ENCODE measurements around the gene ADAMTS6. TPM values are rescaled to one million over a fixed set of nuclear protein-coding genes. Genes with fewer than 3 reads are reported as not detected.

ADAMTS6 gene, protein sequence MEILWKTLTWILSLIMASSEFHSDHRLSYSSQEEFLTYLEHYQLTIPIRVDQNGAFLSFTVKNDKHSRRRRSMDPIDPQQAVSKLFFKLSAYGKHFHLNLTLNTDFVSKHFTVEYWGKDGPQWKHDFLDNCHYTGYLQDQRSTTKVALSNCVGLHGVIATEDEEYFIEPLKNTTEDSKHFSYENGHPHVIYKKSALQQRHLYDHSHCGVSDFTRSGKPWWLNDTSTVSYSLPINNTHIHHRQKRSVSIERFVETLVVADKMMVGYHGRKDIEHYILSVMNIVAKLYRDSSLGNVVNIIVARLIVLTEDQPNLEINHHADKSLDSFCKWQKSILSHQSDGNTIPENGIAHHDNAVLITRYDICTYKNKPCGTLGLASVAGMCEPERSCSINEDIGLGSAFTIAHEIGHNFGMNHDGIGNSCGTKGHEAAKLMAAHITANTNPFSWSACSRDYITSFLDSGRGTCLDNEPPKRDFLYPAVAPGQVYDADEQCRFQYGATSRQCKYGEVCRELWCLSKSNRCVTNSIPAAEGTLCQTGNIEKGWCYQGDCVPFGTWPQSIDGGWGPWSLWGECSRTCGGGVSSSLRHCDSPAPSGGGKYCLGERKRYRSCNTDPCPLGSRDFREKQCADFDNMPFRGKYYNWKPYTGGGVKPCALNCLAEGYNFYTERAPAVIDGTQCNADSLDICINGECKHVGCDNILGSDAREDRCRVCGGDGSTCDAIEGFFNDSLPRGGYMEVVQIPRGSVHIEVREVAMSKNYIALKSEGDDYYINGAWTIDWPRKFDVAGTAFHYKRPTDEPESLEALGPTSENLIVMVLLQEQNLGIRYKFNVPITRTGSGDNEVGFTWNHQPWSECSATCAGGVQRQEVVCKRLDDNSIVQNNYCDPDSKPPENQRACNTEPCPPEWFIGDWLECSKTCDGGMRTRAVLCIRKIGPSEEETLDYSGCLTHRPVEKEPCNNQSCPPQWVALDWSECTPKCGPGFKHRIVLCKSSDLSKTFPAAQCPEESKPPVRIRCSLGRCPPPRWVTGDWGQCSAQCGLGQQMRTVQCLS (N-terminal part only)
- total RNA-seq = 10 to 100 TPM in 1 of 4 donors, 1 to 10 TPM in 3; 4.9 to 40.0 (median 7.3) TPM

DNA sequence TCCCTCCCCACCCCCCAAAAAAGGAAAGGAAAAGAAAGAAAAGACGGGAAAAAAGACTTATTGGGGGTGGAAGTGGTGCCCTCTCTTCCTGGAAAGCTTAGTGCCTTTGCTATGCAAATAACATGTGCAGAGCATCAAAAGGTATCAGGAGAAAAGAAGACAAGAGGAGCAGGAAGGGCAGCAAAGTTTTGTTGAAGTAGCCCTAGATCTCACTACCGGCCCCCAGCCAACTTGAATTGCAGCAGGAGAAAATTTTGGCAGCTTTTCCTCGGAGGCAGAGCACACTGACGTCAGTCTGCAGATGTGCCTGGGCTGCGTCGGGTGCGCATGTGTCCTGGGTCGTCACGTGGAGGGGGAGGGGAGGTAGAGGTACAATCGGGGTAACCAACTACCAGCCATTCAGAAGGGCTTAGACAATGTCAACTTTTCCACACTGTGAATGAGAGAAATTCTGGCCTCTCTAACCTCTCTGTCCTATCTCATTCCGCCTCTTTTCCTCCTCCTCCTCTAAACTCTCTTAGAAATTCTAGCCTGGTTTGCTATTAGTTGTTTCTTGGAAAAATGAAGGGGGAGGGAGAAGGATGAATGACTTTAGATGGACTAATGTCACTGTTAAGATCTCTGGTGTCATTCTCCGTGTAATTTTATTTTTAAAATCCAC lies at the start of gene ADAMTS6:
TSS of gene ADAMTS6 (minus strand) at position 286 of the 661 bp plus-strand sequence. CDS start 8,247 bp downstream, outside the sequence.
- Histone ChIP-seq H3K36me3 (no peaks in the 10 kb centered on the region), H3K27me3 (no peaks in the 10 kb centered on the region), H3K9me3 (no peaks in the 10 kb centered on the region), H3K27ac (peak within 1 kb of the TSS; percentile 94 to 99), H3K4me1 (no peaks in the 10 kb centered on the region), H3K4me3 (peak within 1 kb of the TSS; percentile 36 to 64)
- TF ChIP-seq, protein P1, sequence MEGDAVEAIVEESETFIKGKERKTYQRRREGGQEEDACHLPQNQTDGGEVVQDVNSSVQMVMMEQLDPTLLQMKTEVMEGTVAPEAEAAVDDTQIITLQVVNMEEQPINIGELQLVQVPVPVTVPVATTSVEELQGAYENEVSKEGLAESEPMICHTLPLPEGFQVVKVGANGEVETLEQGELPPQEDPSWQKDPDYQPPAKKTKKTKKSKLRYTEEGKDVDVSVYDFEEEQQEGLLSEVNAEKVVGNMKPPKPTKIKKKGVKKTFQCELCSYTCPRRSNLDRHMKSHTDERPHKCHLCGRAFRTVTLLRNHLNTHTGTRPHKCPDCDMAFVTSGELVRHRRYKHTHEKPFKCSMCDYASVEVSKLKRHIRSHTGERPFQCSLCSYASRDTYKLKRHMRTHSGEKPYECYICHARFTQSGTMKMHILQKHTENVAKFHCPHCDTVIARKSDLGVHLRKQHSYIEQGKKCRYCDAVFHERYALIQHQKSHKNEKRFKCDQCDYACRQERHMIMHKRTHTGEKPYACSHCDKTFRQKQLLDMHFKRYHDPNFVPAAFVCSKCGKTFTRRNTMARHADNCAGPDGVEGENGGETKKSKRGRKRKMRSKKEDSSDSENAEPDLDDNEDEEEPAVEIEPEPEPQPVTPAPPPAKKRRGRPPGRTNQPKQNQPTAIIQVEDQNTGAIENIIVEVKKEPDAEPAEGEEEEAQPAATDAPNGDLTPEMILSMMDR (IDR thresholded peaks at IDR 0.05) = no peak
- TF ChIP-seq POLR2A (IDR thresholded peaks at IDR 0.05) = peak; percentile 46 to 69
- intact Hi-C loops (cut with DNase I; ENCODE audit: low total_unique reads) = no loop called here
- peak; percentile 89 to 94 for DNase-seq

DNA sequence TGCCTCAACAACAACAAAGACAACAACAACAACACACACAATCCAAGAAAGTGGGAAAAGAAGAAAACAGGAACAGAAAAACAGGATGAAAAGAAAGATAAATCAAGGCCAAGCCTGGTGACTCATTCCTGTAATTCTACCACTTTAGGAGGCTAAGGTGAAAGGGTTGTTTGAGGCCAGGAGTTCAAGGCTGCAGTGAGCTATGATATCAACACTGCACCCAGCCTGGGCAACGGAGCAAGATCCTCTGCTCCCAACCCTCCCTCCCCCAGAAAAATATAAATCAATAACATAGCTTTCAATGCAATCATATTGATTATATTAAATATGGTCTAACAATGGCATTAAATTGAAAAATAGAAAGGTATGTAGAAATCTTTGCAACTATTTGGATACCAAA lies 49.2 kb upstream of the ADAMTS6 start:
- TF ChIP-seq, protein P1 (IDR thresholded peaks at IDR 0.05) = no peak
- no peak for TF ChIP-seq POLR2A (IDR thresholded peaks at IDR 0.05)
- Histone ChIP-seq H3K27me3 (no peaks in the 10 kb centered on the region), H3K4me3 (no peak overlapping the region), H3K4me1 (no peaks in the 10 kb centered on the region), H3K9me3 (no peaks in the 10 kb centered on the region), H3K36me3 (no peaks in the 10 kb centered on the region), H3K27ac (no peak overlapping the region)
- intact Hi-C loops (cut with DNase I; ENCODE audit: low total_unique reads) = no loop called here
- no peak for DNase-seq

DNA sequence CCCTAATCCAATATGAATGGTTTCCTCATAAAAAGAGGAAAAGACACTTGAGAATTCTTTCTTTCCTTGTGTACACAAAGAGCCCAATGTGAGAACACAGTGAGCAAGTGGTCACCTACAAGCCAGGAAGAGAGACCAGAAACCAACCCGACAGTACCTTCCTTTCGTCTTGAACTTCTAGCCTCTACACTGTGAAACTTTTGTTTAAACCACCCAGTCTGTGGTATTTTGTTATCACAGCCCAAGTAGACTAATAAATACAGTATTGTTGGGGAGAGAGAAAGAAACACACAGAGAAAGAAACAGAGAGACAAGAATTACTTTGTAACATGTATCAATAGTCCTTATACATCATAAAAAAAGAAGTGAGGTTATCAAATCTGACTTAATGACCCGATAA lies 44.0 kb upstream of the ADAMTS6 start:
- intact Hi-C loops (cut with DNase I; ENCODE audit: low total_unique reads) = no loop called here

DNA sequence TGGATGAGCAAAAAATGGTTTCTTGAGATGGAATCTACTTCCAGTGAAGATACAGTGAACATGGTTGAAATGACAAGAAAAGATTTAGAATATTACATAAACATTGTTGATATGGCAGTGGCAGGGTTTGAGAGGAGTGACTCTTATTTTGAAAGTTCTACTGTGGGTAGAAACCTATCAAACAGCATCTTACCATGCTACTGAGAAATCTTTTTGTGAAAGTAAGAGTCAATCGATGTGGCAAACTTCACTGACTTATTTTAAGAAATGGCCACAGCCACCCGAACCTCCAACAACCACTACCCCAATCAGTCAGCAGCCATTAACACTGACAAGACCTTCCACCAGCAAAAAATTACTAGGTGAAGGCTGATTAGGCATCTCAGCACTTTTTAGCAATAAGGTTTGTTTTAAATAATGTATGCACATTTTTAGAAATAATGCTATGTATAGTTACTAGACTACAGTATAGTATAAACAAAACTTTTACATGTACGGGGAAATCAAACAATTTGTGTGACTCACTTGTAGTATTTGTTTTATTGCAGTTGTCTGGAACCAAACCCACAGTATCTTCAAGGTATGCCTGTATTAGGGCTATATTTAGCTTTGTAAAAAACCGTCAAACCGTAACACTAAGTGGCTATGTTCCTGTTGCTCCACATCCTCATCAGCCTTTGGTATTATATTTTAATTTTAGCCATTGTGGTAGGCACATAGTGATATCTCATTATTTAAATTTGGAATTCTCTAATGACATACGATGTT lies 30.6 kb upstream of the ADAMTS6 start:
- Histone ChIP-seq H3K36me3 (no peaks in the 10 kb centered on the region), H3K4me3 (no peak overlapping the region), H3K4me1 (no peaks in the 10 kb centered on the region), H3K27me3 (no peaks in the 10 kb centered on the region), H3K27ac (no peak overlapping the region), H3K9me3 (no peaks in the 10 kb centered on the region)
- DNase-seq = no peak
- TF ChIP-seq, protein P1 (IDR thresholded peaks at IDR 0.05) = no peak
- TF ChIP-seq POLR2A (IDR thresholded peaks at IDR 0.05) = no peak
- intact Hi-C loops (cut with DNase I; ENCODE audit: low total_unique reads) = no loop called here

More for the DNA sequence above, 44.0 kb upstream of the ADAMTS6 start:
- H3K36me3 ChIP-seq = no peaks in the 10 kb centered on the region
- H3K4me1 ChIP-seq = no peaks in the 10 kb centered on the region
- H3K27ac ChIP-seq = no peak overlapping the region
- H3K27me3 ChIP-seq = no peaks in the 10 kb centered on the region
- no peak for DNase-seq
- TF ChIP-seq, protein P1 (IDR thresholded peaks at IDR 0.05) = no peak
- no peak for TF ChIP-seq POLR2A (IDR thresholded peaks at IDR 0.05)
- no peak overlapping the region for H3K4me3 ChIP-seq
- no peaks in the 10 kb centered on the region for H3K9me3 ChIP-seq

Data from uterus (tissue), 4 donors.